GM23338 (cell line): Measurements from ENCODE around the gene PRTN3. TPM values are rescaled to one million over a fixed set of nuclear protein-coding genes. Genes with fewer than 3 reads are reported as not detected.
"Not testable (repeated sequence)": the region's sequence is repeated elsewhere in the genome, so short reads cannot be mapped to it uniquely, and the experiment has no call there.

ENCODE experiments used
- ATAC-seq: fragments of 200-7000 bp; cut with Tn5 transposase; 3 replicates; pipeline ENCODE4 v1.9.1; 2020
- DNase-seq: peaks from one replicate; pipeline ENCODE4 v3.0.0-alpha.2; 2015; ENCODE audit warnings: low spot score
- H2AFZ ChIP-seq: fragments of 200-600 bp; sonication (generic); 2 replicates; pipeline ENCODE4 v1.8.0; 2016; ENCODE audit warnings: antibody characterized with exemption, mild to moderate bottlenecking, moderate library complexity
- H3F3A ChIP-seq: fragments of 200-600 bp; sonication (generic); replicated peaks from 2 replicates; pipeline ENCODE4 v1.8.0; 2017; ENCODE audit warnings: antibody characterized with exemption, mixed run types, low read depth
- H3K27ac ChIP-seq: fragments of 200-600 bp; sonication (generic); 2 replicates; pipeline ENCODE4 v1.6.1; 2016; ENCODE audit warnings: low read depth
- H3K27me3 ChIP-seq: fragments of 200-600 bp; sonication (generic); 2 replicates; pipeline ENCODE4 v1.8.0; 2016; ENCODE audit warnings: mild to moderate bottlenecking, mixed run types, moderate library complexity; ENCODE audit not compliant: insufficient read depth
- H3K36me3 ChIP-seq: fragments of 200-600 bp; sonication (generic); 2 replicates; pipeline ENCODE4 v1.8.0; 2016; ENCODE audit warnings: mild to moderate bottlenecking; ENCODE audit not compliant: insufficient read depth
- H3K4me1 ChIP-seq: fragments of 200-600 bp; sonication (generic); 2 replicates; pipeline ENCODE4 v1.8.0; 2016; ENCODE audit warnings: mild to moderate bottlenecking, moderate library complexity; ENCODE audit not compliant: insufficient read depth
- H3K4me2 ChIP-seq: fragments of 200-600 bp; sonication (generic); 2 replicates; pipeline ENCODE4 v1.7.1; 2017; ENCODE audit warnings: mixed run types
- H3K4me3 ChIP-seq: fragments of 200-600 bp; sonication (generic); 2 replicates; pipeline ENCODE4 v1.6.1; 2016; ENCODE audit warnings: mixed run types
- H3K79me2 ChIP-seq: fragments of 200-600 bp; sonication (generic); replicated peaks from 2 replicates; pipeline ENCODE4 v1.8.0; 2017; ENCODE audit warnings: mild to moderate bottlenecking; ENCODE audit not compliant: insufficient read depth
- H3K9me2 ChIP-seq: fragments of 200-600 bp; sonication (generic); 2 replicates; pipeline ENCODE4 v1.8.0; 2017; ENCODE audit not compliant: insufficient read depth
- H4K20me1 ChIP-seq: fragments of 200-600 bp; sonication (generic); replicated peaks from 2 replicates; pipeline ENCODE4 v1.8.0; 2017; ENCODE audit warnings: mild to moderate bottlenecking; ENCODE audit not compliant: insufficient read depth
- H3K27ac Mint-ChIP-seq: 2 replicates; pipeline ENCODE4 v1.8.0; 2020; ENCODE audit warnings: inconsistent platforms, mild to moderate bottlenecking, moderate library complexity, mixed read lengths
- H3K27me3 Mint-ChIP-seq: 3 replicates; pipeline ENCODE4 v1.8.0; 2022; ENCODE audit warnings: low read depth, mild to moderate bottlenecking, moderate library complexity, mixed read lengths, inconsistent platforms; ENCODE audit not compliant: insufficient read depth, poor library complexity
- H3K36me3 Mint-ChIP-seq: 3 replicates; pipeline ENCODE4 v1.8.0; 2021; ENCODE audit warnings: low read depth, mild to moderate bottlenecking, inconsistent platforms, moderate library complexity, mixed read lengths
- H3K4me1 Mint-ChIP-seq: 3 replicates; pipeline ENCODE4 v1.8.0; 2020; ENCODE audit warnings: mild to moderate bottlenecking, inconsistent platforms, mixed read lengths
- H3K4me3 Mint-ChIP-seq: 3 replicates; pipeline ENCODE4 v1.8.0; 2021; ENCODE audit warnings: moderate library complexity, mild to moderate bottlenecking, inconsistent platforms, mixed read lengths
- H3K9me3 Mint-ChIP-seq: 3 replicates; pipeline ENCODE4 v1.8.0; 2020; ENCODE audit warnings: moderate library complexity, mild to moderate bottlenecking, inconsistent platforms, mixed read lengths
- CREB1 ChIP-seq: fragments of 250-450 bp; sonication (Bioruptor Pico); IDR thresholded peaks from 2 replicates; pipeline ENCODE4 v1.5.0; 2020; ENCODE audit warnings: low read depth, mild to moderate bottlenecking, moderate library complexity
- EZH2 ChIP-seq: fragments of 200-600 bp; sonication (generic); IDR thresholded peaks from one replicate; pipeline ENCODE4 v1.8.0; 2017; ENCODE audit warnings: antibody characterized with exemption, mild to moderate bottlenecking, low read depth; ENCODE audit not compliant: unreplicated experiment
- EZH2phosphoT487 ChIP-seq: fragments of 200-600 bp; sonication (generic); IDR thresholded peaks from one replicate; pipeline ENCODE4 v1.8.1; 2018; ENCODE audit warnings: antibody characterized with exemption; ENCODE audit not compliant: unreplicated experiment
- NANOG ChIP-seq: IDR thresholded peaks from 2 replicates; pipeline ENCODE4 v1.6.1; 2016; ENCODE audit warnings: antibody characterized with exemption, borderline replicate concordance
- POLR2AphosphoS5 ChIP-seq: IDR thresholded peaks from 2 replicates; pipeline ENCODE4 v1.6.1; 2016; ENCODE audit warnings: antibody characterized with exemption, low read depth
- REST ChIP-seq: IDR thresholded peaks from one replicate; pipeline ENCODE4 v1.6.1; 2018; ENCODE audit warnings: antibody characterized with exemption; ENCODE audit not compliant: unreplicated experiment
- STAT1 ChIP-seq: IDR thresholded peaks from one replicate; pipeline ENCODE4 v1.6.1; 2016; ENCODE audit warnings: antibody characterized with exemption; ENCODE audit not compliant: unreplicated experiment
- ZNF331 ChIP-seq: fragments of 250-450 bp; sonication (Bioruptor Pico); IDR thresholded peaks from 2 replicates; pipeline ENCODE4 v1.5.0; 2020; ENCODE audit warnings: low read depth, mild to moderate bottlenecking, moderate library complexity
- polyA plus RNA-seq: library from polyadenylated mRNA; unstranded; fragments of >200 nt; fragmentation: Nextera tagmentation; extraction: Ambion mirVana; gene quantifications from 2 replicates; pipeline ENCODE4 v1.2.1, GENCODE V29; 2016
- total RNA-seq: library from RNA; depleted of rRNA; stranded (reverse); fragments of >200 nt; shearing (Covaris generic); gene quantifications from 2 replicates; pipeline ENCODE4 v1.2.3, GENCODE V29; 2014

The PRTN3 gene
- total and polyA plus RNA-seq, 2 experiments from 2014 or later, result 0.21 to 0.68 TPM

- not testable (repeated sequence) for H3K9me2 ChIP-seq, H3F3A ChIP-seq, H3K36me3 ChIP-seq, H3K27ac Mint-ChIP-seq, H3K4me1 ChIP-seq, DNase-seq, H3K27ac ChIP-seq, ATAC-seq, H2AFZ ChIP-seq, H4K20me1 ChIP-seq, H3K79me2 ChIP-seq, H3K9me3 Mint-ChIP-seq, H3K4me1 Mint-ChIP-seq, H3K27me3 ChIP-seq
- Histone ChIP-seq H3K4me2 (peak overlapping the region; percentile 86), H3K4me3 (peak overlapping the region; percentile 76)
- H3K27me3 Mint-ChIP-seq, result peaks cover 20% of the 10 kb centered on the region
- H3K4me3 Mint-ChIP-seq, result peak overlapping the region; percentile 82; the same call in 2 of the 3 replicates
- H3K36me3 Mint-ChIP-seq, result peaks cover 11% of the 10 kb centered on the region
Observed at GRCh38 chr19:891421-892200, 50.8 kb downstream of the PRTN3 start.

DNA sequence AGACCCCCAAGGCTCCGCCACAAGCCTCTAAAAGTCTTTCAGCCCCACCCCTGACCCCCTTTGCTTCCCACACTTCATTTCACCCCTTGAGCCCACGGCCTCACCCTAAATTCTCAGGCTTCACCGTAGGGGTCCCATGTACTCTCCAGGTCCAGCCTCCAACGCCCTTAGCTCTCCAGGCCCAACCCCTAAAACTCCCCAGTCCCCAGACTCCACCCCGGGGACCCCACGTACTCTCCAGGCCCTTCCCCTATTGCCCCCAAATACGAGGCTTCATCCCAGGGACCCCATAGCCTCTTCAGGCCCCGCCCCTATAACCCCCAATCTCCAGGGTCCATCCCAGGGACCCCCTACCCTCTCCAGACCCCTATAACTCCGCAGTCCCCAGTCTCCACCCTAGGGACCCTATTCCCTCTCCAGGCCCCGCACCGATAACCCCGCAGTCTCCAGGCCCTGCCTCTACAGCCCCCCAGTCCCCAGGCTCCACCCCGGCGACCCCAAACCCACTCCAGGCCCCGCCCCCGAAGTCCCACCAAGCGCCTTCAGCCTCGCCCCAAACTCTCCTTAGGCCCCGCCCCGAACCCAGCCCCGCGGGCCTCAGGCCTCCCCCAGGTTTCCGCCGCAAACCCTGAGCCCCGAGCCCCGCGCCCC lies 51.6 kb downstream of the PRTN3 start:
- Histone ChIP-seq H2AFZ (no peak overlapping the region), H3K79me2 (no peaks in the 10 kb centered on the region; the same call in 1 of the 2 replicates), H3K36me3 (no peaks in the 10 kb centered on the region), H3F3A (peaks cover 3% of the 10 kb centered on the region; the same call in 1 of the 2 replicates), H3K4me1 (no peaks in the 10 kb centered on the region), H3K4me2 (peak overlapping the region; percentile 86), H3K4me3 (peak overlapping the region; percentile 76), H3K27ac (no peak overlapping the region), H3K27me3 (no peaks in the 10 kb centered on the region), H3K9me2 (no peaks in the 10 kb centered on the region), H4K20me1 (no peaks in the 10 kb centered on the region; the same call in 1 of the 2 replicates)
- peaks cover 13% of the 10 kb centered on the region for H3K36me3 Mint-ChIP-seq
- H3K4me3 Mint-ChIP-seq, result peak overlapping the region; percentile 82
- peak; percentile 4; the same call in 2 of the 3 replicates for ATAC-seq
- peaks cover 22% of the 10 kb centered on the region for H3K27me3 Mint-ChIP-seq
- H3K4me1 Mint-ChIP-seq, result no peaks in the 10 kb centered on the region; the same call in 2 of the 3 replicates
- H3K9me3 Mint-ChIP-seq, result peaks cover 3% of the 10 kb centered on the region; the same call in 1 of the 3 replicates
- TF ChIP-seq CREB1, result no peak
- TF ChIP-seq NANOG, result no peak
- no peak for TF ChIP-seq REST
- no peak for TF ChIP-seq ZNF331 (CRISPR knock-in tag)
- no peak for TF ChIP-seq EZH2phosphoT487
- TF ChIP-seq STAT1, result no peak
- TF ChIP-seq EZH2, result no peak
- no peak for TF ChIP-seq POLR2AphosphoS5
- H3K27ac Mint-ChIP-seq, result no peak overlapping the region
- DNase-seq, result peak; percentile 59
